A673 (cell line): ENCODE measurements around the gene ZDHHC16.

ENCODE experiments used
- CTCF ChIP-seq: fragments of 300-800, 200-600 bp; sonication (generic); conservative IDR thresholded peaks from 2 replicates; pipeline ENCODE4 v1.5.1; 2017; ENCODE audit warnings: low read depth, mild to moderate bottlenecking, antibody characterized with exemption, low read length, moderate library complexity, mixed read lengths
- EZH2 ChIP-seq: fragments of 200-600 bp; sonication (generic); IDR thresholded peaks from 2 replicates; pipeline ENCODE4 v1.6.1; 2017; ENCODE audit warnings: borderline replicate concordance, low read depth, mild to moderate bottlenecking, mixed read lengths, antibody characterized with exemption, low read length; ENCODE audit not compliant: poor library complexity, severe bottlenecking

- TF ChIP-seq CTCF (no peak), EZH2 (no peak)
Observed at GRCh38 chr10:97399843-97400545, 46.0 kb upstream of the ZDHHC16 start.
